GM23338 (cell line): Measurements from ENCODE around the gene GPR78. TPM values are rescaled to one million over a fixed set of nuclear protein-coding genes. Genes with fewer than 3 reads are reported as not detected.

Source experiments
- ATAC-seq: fragments of 200-7000 bp; cut with Tn5 transposase; 3 replicates; pipeline ENCODE4 v1.9.1; 2020
- DNase-seq: peaks from one replicate; pipeline ENCODE4 v3.0.0-alpha.2; 2015; ENCODE audit warnings: low spot score
- H2AFZ ChIP-seq: fragments of 200-600 bp; sonication (generic); 2 replicates; pipeline ENCODE4 v1.8.0; 2016; ENCODE audit warnings: antibody characterized with exemption, mild to moderate bottlenecking, moderate library complexity
- H3F3A ChIP-seq: fragments of 200-600 bp; sonication (generic); replicated peaks from 2 replicates; pipeline ENCODE4 v1.8.0; 2017; ENCODE audit warnings: antibody characterized with exemption, mixed run types, low read depth
- H3K27ac ChIP-seq: fragments of 200-600 bp; sonication (generic); 2 replicates; pipeline ENCODE4 v1.6.1; 2016; ENCODE audit warnings: low read depth
- H3K27me3 ChIP-seq: fragments of 200-600 bp; sonication (generic); 2 replicates; pipeline ENCODE4 v1.8.0; 2016; ENCODE audit warnings: mild to moderate bottlenecking, mixed run types, moderate library complexity; ENCODE audit not compliant: insufficient read depth
- H3K36me3 ChIP-seq: fragments of 200-600 bp; sonication (generic); 2 replicates; pipeline ENCODE4 v1.8.0; 2016; ENCODE audit warnings: mild to moderate bottlenecking; ENCODE audit not compliant: insufficient read depth
- H3K4me1 ChIP-seq: fragments of 200-600 bp; sonication (generic); 2 replicates; pipeline ENCODE4 v1.8.0; 2016; ENCODE audit warnings: mild to moderate bottlenecking, moderate library complexity; ENCODE audit not compliant: insufficient read depth
- H3K4me2 ChIP-seq: fragments of 200-600 bp; sonication (generic); 2 replicates; pipeline ENCODE4 v1.7.1; 2017; ENCODE audit warnings: mixed run types
- H3K4me3 ChIP-seq: fragments of 200-600 bp; sonication (generic); 2 replicates; pipeline ENCODE4 v1.6.1; 2016; ENCODE audit warnings: mixed run types
- H3K79me2 ChIP-seq: fragments of 200-600 bp; sonication (generic); replicated peaks from 2 replicates; pipeline ENCODE4 v1.8.0; 2017; ENCODE audit warnings: mild to moderate bottlenecking; ENCODE audit not compliant: insufficient read depth
- H3K9me2 ChIP-seq: fragments of 200-600 bp; sonication (generic); 2 replicates; pipeline ENCODE4 v1.8.0; 2017; ENCODE audit not compliant: insufficient read depth
- H4K20me1 ChIP-seq: fragments of 200-600 bp; sonication (generic); replicated peaks from 2 replicates; pipeline ENCODE4 v1.8.0; 2017; ENCODE audit warnings: mild to moderate bottlenecking; ENCODE audit not compliant: insufficient read depth
- H3K27ac Mint-ChIP-seq: 2 replicates; pipeline ENCODE4 v1.8.0; 2020; ENCODE audit warnings: inconsistent platforms, mild to moderate bottlenecking, moderate library complexity, mixed read lengths
- H3K27me3 Mint-ChIP-seq: 3 replicates; pipeline ENCODE4 v1.8.0; 2022; ENCODE audit warnings: low read depth, mild to moderate bottlenecking, moderate library complexity, mixed read lengths, inconsistent platforms; ENCODE audit not compliant: insufficient read depth, poor library complexity
- H3K36me3 Mint-ChIP-seq: 3 replicates; pipeline ENCODE4 v1.8.0; 2021; ENCODE audit warnings: low read depth, mild to moderate bottlenecking, inconsistent platforms, moderate library complexity, mixed read lengths
- H3K4me1 Mint-ChIP-seq: 3 replicates; pipeline ENCODE4 v1.8.0; 2020; ENCODE audit warnings: mild to moderate bottlenecking, inconsistent platforms, mixed read lengths
- H3K4me3 Mint-ChIP-seq: 3 replicates; pipeline ENCODE4 v1.8.0; 2021; ENCODE audit warnings: moderate library complexity, mild to moderate bottlenecking, inconsistent platforms, mixed read lengths
- H3K9me3 Mint-ChIP-seq: 3 replicates; pipeline ENCODE4 v1.8.0; 2020; ENCODE audit warnings: moderate library complexity, mild to moderate bottlenecking, inconsistent platforms, mixed read lengths
- CREB1 ChIP-seq: fragments of 250-450 bp; sonication (Bioruptor Pico); IDR thresholded peaks from 2 replicates; pipeline ENCODE4 v1.5.0; 2020; ENCODE audit warnings: low read depth, mild to moderate bottlenecking, moderate library complexity
- CTCF ChIP-seq, 2 experiments: fragments of 200-600 bp in 1 of 2; sonication (generic) in 1 of 2; conservative IDR thresholded peaks; 2 replicates each; pipeline versions ENCODE4 v1.5.1 to v1.6.1; 2016 to 2017; ENCODE audit warnings: antibody characterized with exemption in 2 of 2, low read depth in 2 of 2, mild to moderate bottlenecking in 2 of 2, moderate library complexity in 1 of 2
- ETS1 ChIP-seq: IDR thresholded peaks from 2 replicates; pipeline ENCODE4 v1.6.1; 2016; ENCODE audit warnings: antibody characterized with exemption
- EZH2 ChIP-seq: fragments of 200-600 bp; sonication (generic); IDR thresholded peaks from one replicate; pipeline ENCODE4 v1.8.0; 2017; ENCODE audit warnings: antibody characterized with exemption, mild to moderate bottlenecking, low read depth; ENCODE audit not compliant: unreplicated experiment
- EZH2phosphoT487 ChIP-seq: fragments of 200-600 bp; sonication (generic); IDR thresholded peaks from one replicate; pipeline ENCODE4 v1.8.1; 2018; ENCODE audit warnings: antibody characterized with exemption; ENCODE audit not compliant: unreplicated experiment
- JUNB ChIP-seq: IDR thresholded peaks from one replicate; pipeline ENCODE4 v1.6.1; 2016; ENCODE audit warnings: antibody characterized with exemption; ENCODE audit not compliant: unreplicated experiment
- NANOG ChIP-seq: IDR thresholded peaks from 2 replicates; pipeline ENCODE4 v1.6.1; 2016; ENCODE audit warnings: antibody characterized with exemption, borderline replicate concordance
- POLR2AphosphoS5 ChIP-seq: IDR thresholded peaks from 2 replicates; pipeline ENCODE4 v1.6.1; 2016; ENCODE audit warnings: antibody characterized with exemption, low read depth
- REST ChIP-seq: IDR thresholded peaks from one replicate; pipeline ENCODE4 v1.6.1; 2018; ENCODE audit warnings: antibody characterized with exemption; ENCODE audit not compliant: unreplicated experiment
- STAT1 ChIP-seq: IDR thresholded peaks from one replicate; pipeline ENCODE4 v1.6.1; 2016; ENCODE audit warnings: antibody characterized with exemption; ENCODE audit not compliant: unreplicated experiment
- ZNF114 ChIP-seq: fragments of 250-450 bp; sonication (Bioruptor Pico); IDR thresholded peaks from 2 replicates; pipeline ENCODE4 v1.5.0; 2020; ENCODE audit warnings: mild to moderate bottlenecking, moderate library complexity
- ZNF331 ChIP-seq: fragments of 250-450 bp; sonication (Bioruptor Pico); IDR thresholded peaks from 2 replicates; pipeline ENCODE4 v1.5.0; 2020; ENCODE audit warnings: low read depth, mild to moderate bottlenecking, moderate library complexity
- ZNF462 ChIP-seq: fragments of 250-450 bp; sonication (Bioruptor Pico); IDR thresholded peaks from 2 replicates; pipeline ENCODE4 v1.5.0; 2020; ENCODE audit warnings: mild to moderate bottlenecking, moderate library complexity
- polyA plus RNA-seq: library from polyadenylated mRNA; unstranded; fragments of >200 nt; fragmentation: Nextera tagmentation; extraction: Ambion mirVana; gene quantifications from 2 replicates; pipeline ENCODE4 v1.2.1, GENCODE V29; 2016
- total RNA-seq: library from RNA; depleted of rRNA; stranded (reverse); fragments of >200 nt; shearing (Covaris generic); gene quantifications from 2 replicates; pipeline ENCODE4 v1.2.3, GENCODE V29; 2014

Gene GPR78
- total and polyA plus RNA-seq, 2 experiments from 2014 or later = 0.82 to 2.7 TPM

- no peaks in the 10 kb centered on the region for H3K9me2 ChIP-seq
- Mint-ChIP-seq H3K9me3 (no peaks in the 10 kb centered on the region; the same call in 2 of the 3 replicates), H3K36me3 (peaks cover 9% of the 10 kb centered on the region), H3K4me1 (peaks cover 6% of the 10 kb centered on the region; the same call in 2 of the 3 replicates), H3K27me3 (peaks cover 8% of the 10 kb centered on the region), H3K4me3 (no peak overlapping the region), H3K27ac (no peak overlapping the region)
- DNase-seq (no peak), ATAC-seq (no peak)
- no peak overlapping the region for H3K4me2 ChIP-seq
- H3K36me3 ChIP-seq = no peaks in the 10 kb centered on the region; the same call in 1 of the 2 replicates
- no peak overlapping the region for H3K4me3 ChIP-seq
- H4K20me1 ChIP-seq = no peaks in the 10 kb centered on the region; the same call in 1 of the 2 replicates
- no peaks in the 10 kb centered on the region for H3K27me3 ChIP-seq
- no peaks in the 10 kb centered on the region for H3K79me2 ChIP-seq
- TF ChIP-seq ZNF114 = no peak
- TF ChIP-seq CTCF (conservative IDR thresholded peaks at IDR 0.05; ENCODE audit: low read depth in 2 of 2) = no peak
- TF ChIP-seq NANOG = no peak
- TF ChIP-seq ZNF331 (CRISPR knock-in tag) = no peak
- no peak for TF ChIP-seq EZH2
- no peak for TF ChIP-seq ETS1
- TF ChIP-seq CREB1 (CRISPR knock-in tag) = no peak
- TF ChIP-seq POLR2AphosphoS5 = no peak
- TF ChIP-seq JUNB = no peak
- no peak for TF ChIP-seq STAT1
- no peak for TF ChIP-seq REST
- TF ChIP-seq EZH2phosphoT487 = no peak
- no peak for TF ChIP-seq ZNF462 (CRISPR knock-in tag)
- no peak overlapping the region for H3K27ac ChIP-seq
- H2AFZ ChIP-seq = no peak overlapping the region
- no peaks in the 10 kb centered on the region for H3K4me1 ChIP-seq
- H3F3A ChIP-seq = no peaks in the 10 kb centered on the region
Measured at GRCh38 chr4:8606476-8606875, 26.3 kb downstream of the GPR78 start.
